ENCODE measurements around the gene GRIP2. TPM values are rescaled to one million over a fixed set of nuclear protein-coding genes. Genes with fewer than 3 reads are reported as not detected.

Gene GRIP2
- total and polyA plus RNA-seq, 9 of the 15 experiments (the other 6 are each of a cell fraction or from before 2014, with no cell fraction given) = 0.01 TPM; not detected in 7

GRCh38 chr3:14466179-14466903 lies 73.8 kb downstream of the GRIP2 start (continued):
- TF ChIP-seq TEAD4 (IDR thresholded peaks at IDR 0.05; ENCODE audit: low read length) (no peak), TEAD4 (CRISPR knock-in tag; IDR thresholded peaks at IDR 0.05; ENCODE audit: borderline replicate concordance) (0 out of 2 replicates have a peak, but pooled peaks have one; percentile 49), BRCA1 (IDR thresholded peaks at IDR 0.05) (no peak), BRCA1 (CRISPR knock-in tag; IDR thresholded peaks at IDR 0.05) (no peak), PURB (CRISPR knock-in tag; IDR thresholded peaks at IDR 0.05; ENCODE audit: low read depth) (no peak), ETV5 (CRISPR knock-in tag; IDR thresholded peaks at IDR 0.05; ENCODE audit: low read depth) (no peak), RBM25 (IDR thresholded peaks at IDR 0.05; ENCODE audit: low read depth, low read length, severe bottlenecking) (peak; percentile 52), MTA2 (IDR thresholded peaks at IDR 0.05; ENCODE audit: low read depth) (no peak)
- TF ChIP-seq, protein P1, sequence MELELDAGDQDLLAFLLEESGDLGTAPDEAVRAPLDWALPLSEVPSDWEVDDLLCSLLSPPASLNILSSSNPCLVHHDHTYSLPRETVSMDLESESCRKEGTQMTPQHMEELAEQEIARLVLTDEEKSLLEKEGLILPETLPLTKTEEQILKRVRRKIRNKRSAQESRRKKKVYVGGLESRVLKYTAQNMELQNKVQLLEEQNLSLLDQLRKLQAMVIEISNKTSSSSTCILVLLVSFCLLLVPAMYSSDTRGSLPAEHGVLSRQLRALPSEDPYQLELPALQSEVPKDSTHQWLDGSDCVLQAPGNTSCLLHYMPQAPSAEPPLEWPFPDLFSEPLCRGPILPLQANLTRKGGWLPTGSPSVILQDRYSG (tag; conservative IDR thresholded peaks at IDR 0.05; ENCODE audit: low read depth) = no peak
- TF ChIP-seq, protein P2, sequence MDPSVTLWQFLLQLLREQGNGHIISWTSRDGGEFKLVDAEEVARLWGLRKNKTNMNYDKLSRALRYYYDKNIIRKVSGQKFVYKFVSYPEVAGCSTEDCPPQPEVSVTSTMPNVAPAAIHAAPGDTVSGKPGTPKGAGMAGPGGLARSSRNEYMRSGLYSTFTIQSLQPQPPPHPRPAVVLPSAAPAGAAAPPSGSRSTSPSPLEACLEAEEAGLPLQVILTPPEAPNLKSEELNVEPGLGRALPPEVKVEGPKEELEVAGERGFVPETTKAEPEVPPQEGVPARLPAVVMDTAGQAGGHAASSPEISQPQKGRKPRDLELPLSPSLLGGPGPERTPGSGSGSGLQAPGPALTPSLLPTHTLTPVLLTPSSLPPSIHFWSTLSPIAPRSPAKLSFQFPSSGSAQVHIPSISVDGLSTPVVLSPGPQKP (CRISPR knock-in tag; IDR thresholded peaks at IDR 0.05) = no peak
- TF ChIP-seq, protein P3, sequence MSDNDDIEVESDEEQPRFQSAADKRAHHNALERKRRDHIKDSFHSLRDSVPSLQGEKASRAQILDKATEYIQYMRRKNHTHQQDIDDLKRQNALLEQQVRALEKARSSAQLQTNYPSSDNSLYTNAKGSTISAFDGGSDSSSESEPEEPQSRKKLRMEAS (CRISPR knock-in tag; IDR thresholded peaks at IDR 0.05) = 0 out of 2 replicates have a peak, but pooled peaks have one; percentile 38

All from K562 (cell line).